Activated T-cell treated with anti-CD3 and anti-CD28 coated beads, Interleukin-2, amount 50 U/mL, for 4 hours (primary cell): Measurements from ENCODE around the gene CELF2. TPM values are rescaled to one million over a fixed set of nuclear protein-coding genes. Genes with fewer than 3 reads are reported as not detected.
"Not testable (repeated sequence)": the region's sequence is repeated elsewhere in the genome, so short reads cannot be mapped to it uniquely, and the experiment has no call there.

Experiments
- ATAC-seq, 2 donors: fragments of 200-7000 bp; cut with Tn5 transposase; one replicate each; pipeline ENCODE4 v1.10.0; 2021
- DNase-seq: peaks from one replicate; pipeline ENCODE4 v3.0.0-alpha.2; 2020
- H3K27me3 Mint-ChIP-seq: one replicate; pipeline ENCODE4 v1.8.0; 2021; ENCODE audit warnings: low read depth, mixed read lengths
- H3K36me3 Mint-ChIP-seq: one replicate; pipeline ENCODE4 v1.8.0; 2022; ENCODE audit warnings: mixed read lengths; ENCODE audit not compliant: insufficient read depth
- H3K4me1 Mint-ChIP-seq: one replicate; pipeline ENCODE4 v1.8.0; 2021; ENCODE audit warnings: low read depth, mixed read lengths
- H3K4me3 Mint-ChIP-seq: one replicate; pipeline ENCODE4 v1.8.0; 2021; ENCODE audit warnings: mild to moderate bottlenecking, moderate library complexity, mixed read lengths
- H3K9me3 Mint-ChIP-seq: one replicate; pipeline ENCODE4 v1.8.0; 2021; ENCODE audit warnings: mixed read lengths
- total RNA-seq, 3 donors: library from RNA; stranded (reverse); gene quantifications; one replicate each; pipeline ENCODE4 v1.2.1, GENCODE V29; 2021

The CELF2 gene
- total RNA-seq, 3 donors from 2014 or later: 112 to 121 (median 113) TPM

GRCh38 chr10:10993785-10994184, 23.9 kb upstream of the CELF2 start:
- DNase-seq: no peak
- Mint-ChIP-seq H3K4me3 (no peak overlapping the region), H3K36me3 (no peaks in the 10 kb centered on the region), H3K4me1 (no peaks in the 10 kb centered on the region), H3K9me3 (peaks cover 15% of the 10 kb centered on the region), H3K27me3 (peaks cover 32% of the 10 kb centered on the region)
- ATAC-seq: no peak

- Mint-ChIP-seq H3K9me3 (peaks cover 15% of the 10 kb centered on the region), H3K36me3 (no peaks in the 10 kb centered on the region), H3K4me1 (no peaks in the 10 kb centered on the region), H3K4me3 (no peak overlapping the region), H3K27me3 (peaks cover 32% of the 10 kb centered on the region)
- DNase-seq (no peak), ATAC-seq (no peak)
Observed at GRCh38 chr10:10994360-10994759, 23.3 kb upstream of the CELF2 start.

GRCh38 chr10:10995120-10995519, 22.6 kb upstream of the CELF2 start:
- no peaks in the 10 kb centered on the region for H3K36me3 Mint-ChIP-seq
- H3K9me3 Mint-ChIP-seq: peaks cover 15% of the 10 kb centered on the region
- peaks cover 32% of the 10 kb centered on the region for H3K27me3 Mint-ChIP-seq
- H3K4me1 Mint-ChIP-seq: no peaks in the 10 kb centered on the region
- DNase-seq (no peak), ATAC-seq (no peak)
- no peak overlapping the region for H3K4me3 Mint-ChIP-seq

GRCh38 chr10:10996966-10997620, 20.6 kb upstream of the CELF2 start:
- ATAC-seq (no peak), DNase-seq (no peak)
- Mint-ChIP-seq H3K9me3 (peaks cover 15% of the 10 kb centered on the region), H3K4me1 (no peaks in the 10 kb centered on the region), H3K4me3 (no peak overlapping the region), H3K36me3 (no peaks in the 10 kb centered on the region), H3K27me3 (peaks cover 29% of the 10 kb centered on the region)

GRCh38 chr10:10999501-10999900, 18.2 kb upstream of the CELF2 start:
- ATAC-seq, H3K4me3 Mint-ChIP-seq, DNase-seq, H3K9me3 Mint-ChIP-seq, H3K4me1 Mint-ChIP-seq, H3K36me3 Mint-ChIP-seq: not testable (repeated sequence)
- H3K27me3 Mint-ChIP-seq: peaks cover 19% of the 10 kb centered on the region

GRCh38 chr10:11002485-11002884, 15.2 kb upstream of the CELF2 start:
- Mint-ChIP-seq H3K9me3 (no peaks in the 10 kb centered on the region), H3K4me3 (no peak overlapping the region), H3K36me3 (no peaks in the 10 kb centered on the region), H3K27me3 (peaks cover 13% of the 10 kb centered on the region), H3K4me1 (no peaks in the 10 kb centered on the region)
- no peak for ATAC-seq
- DNase-seq: no peak

- ATAC-seq (no peak), DNase-seq (no peak)
- H3K27me3 Mint-ChIP-seq: peaks cover 15% of the 10 kb centered on the region
- no peaks in the 10 kb centered on the region for H3K4me1 Mint-ChIP-seq
- no peaks in the 10 kb centered on the region for H3K36me3 Mint-ChIP-seq
- H3K9me3 Mint-ChIP-seq: no peaks in the 10 kb centered on the region
- H3K4me3 Mint-ChIP-seq: no peak overlapping the region
Observed at GRCh38 chr10:11002916-11003315, 14.8 kb upstream of the CELF2 start.

- Mint-ChIP-seq H3K9me3 (no peaks in the 10 kb centered on the region), H3K27me3 (peaks cover 22% of the 10 kb centered on the region), H3K36me3 (no peaks in the 10 kb centered on the region), H3K4me3 (no peak overlapping the region), H3K4me1 (peaks cover under 1% of the 10 kb centered on the region)
- ATAC-seq (no peak), DNase-seq (no peak)
Observed at GRCh38 chr10:11003679-11004078, 14.0 kb upstream of the CELF2 start.

GRCh38 chr10:11004144-11005077, 13.3 kb upstream of the CELF2 start:
- DNase-seq (no peak), ATAC-seq (no peak)
- Mint-ChIP-seq H3K9me3 (no peaks in the 10 kb centered on the region), H3K27me3 (peaks cover 29% of the 10 kb centered on the region), H3K36me3 (no peaks in the 10 kb centered on the region), H3K4me1 (peaks cover 3% of the 10 kb centered on the region), H3K4me3 (no peak overlapping the region)

- H3K27me3 Mint-ChIP-seq: peaks cover 39% of the 10 kb centered on the region
- no peak for DNase-seq
- no peak for ATAC-seq
- H3K36me3 Mint-ChIP-seq: no peaks in the 10 kb centered on the region
- H3K4me3 Mint-ChIP-seq: no peak overlapping the region
- no peaks in the 10 kb centered on the region for H3K9me3 Mint-ChIP-seq
- H3K4me1 Mint-ChIP-seq: peaks cover 7% of the 10 kb centered on the region
Observed at GRCh38 chr10:11005725-11006427, 11.8 kb upstream of the CELF2 start.

- Mint-ChIP-seq H3K27me3 (peaks cover 43% of the 10 kb centered on the region), H3K4me1 (peaks cover 7% of the 10 kb centered on the region), H3K4me3 (no peak overlapping the region), H3K36me3 (no peaks in the 10 kb centered on the region), H3K9me3 (no peaks in the 10 kb centered on the region)
- DNase-seq: no peak
- ATAC-seq: no peak
Observed at GRCh38 chr10:11006428-11006825, 11.2 kb upstream of the CELF2 start.

- Mint-ChIP-seq H3K36me3 (no peaks in the 10 kb centered on the region), H3K9me3 (no peaks in the 10 kb centered on the region), H3K27me3 (peaks cover 53% of the 10 kb centered on the region), H3K4me1 (peaks cover 7% of the 10 kb centered on the region), H3K4me3 (no peak overlapping the region)
- no peak for ATAC-seq
- no peak for DNase-seq
Observed at GRCh38 chr10:11007476-11008020, 10.1 kb upstream of the CELF2 start.

- Mint-ChIP-seq H3K27me3 (peaks cover 73% of the 10 kb centered on the region), H3K9me3 (no peaks in the 10 kb centered on the region), H3K4me1 (peaks cover 7% of the 10 kb centered on the region), H3K36me3 (no peaks in the 10 kb centered on the region), H3K4me3 (no peak overlapping the region)
- ATAC-seq: peak; percentile 43 to 52
- DNase-seq: no peak
Observed at GRCh38 chr10:11009471-11010308, 8.0 kb upstream of the CELF2 start.
